HL-60 (cell line): ENCODE measurements around the gene NUP98.
"Not testable (repeated sequence)": the region's sequence is repeated elsewhere in the genome, so short reads cannot be mapped to it uniquely, and the experiment has no call there.

Experiments
- CTCF ChIP-seq: IDR thresholded peaks from one replicate; pipeline ENCODE4 v1.5.1; 2011; ENCODE audit warnings: low read length, control low read depth, inconsistent platforms; ENCODE audit not compliant: insufficient read depth
- GABPA ChIP-seq: IDR thresholded peaks from 2 replicates; pipeline ENCODE4 v1.6.1; 2012; ENCODE audit warnings: low read depth
- POLR2AphosphoS5 ChIP-seq: IDR thresholded peaks from 2 replicates; pipeline ENCODE4 v1.6.1; 2012; ENCODE audit warnings: low read depth

- not testable (repeated sequence) for TF ChIP-seq POLR2AphosphoS5, CTCF, GABPA
Observed at GRCh38 chr11:3648843-3649242, 148.5 kb downstream of the NUP98 start.
